GM04504 (cell line): ENCODE results near the gene AVEN.
"Not testable (repeated sequence)": the region's sequence is repeated elsewhere in the genome, so short reads cannot be mapped to it uniquely, and the experiment has no call there.

ENCODE experiments used
- DNase-seq: peaks from one replicate; pipeline ENCODE4 v3.0.0-alpha.2; 2012; ENCODE audit warnings: low read depth

AVEN gene

GRCh38 chr15:34038871-34039789 lies at the start of gene AVEN:
TSS of gene AVEN (minus strand) at chr15:34039204. CDS start at chr15:34039046, 158 bp downstream.
- DNase-seq = no peak

- DNase-seq = peak; percentile 36
Observed at GRCh38 chr15:34085746-34086145, 46.7 kb upstream of the AVEN start.

GRCh38 chr15:34084086-34084485 lies 45.1 kb upstream of the AVEN start:
- peak; percentile 83 for DNase-seq

GRCh38 chr15:34079904-34080303 lies 40.9 kb upstream of the AVEN start:
- no peak for DNase-seq

GRCh38 chr15:34078900-34079299 lies 39.9 kb upstream of the AVEN start:
- DNase-seq = no peak

GRCh38 chr15:34076785-34077184 lies 37.8 kb upstream of the AVEN start:
- DNase-seq = no peak

GRCh38 chr15:34070003-34070402 lies 31.0 kb upstream of the AVEN start:
- no peak for DNase-seq

- DNase-seq = no peak
Observed at GRCh38 chr15:34065941-34066340, 26.9 kb upstream of the AVEN start.

GRCh38 chr15:34065261-34065660 lies 26.3 kb upstream of the AVEN start:
- no peak for DNase-seq

GRCh38 chr15:34064438-34064837 lies 25.4 kb upstream of the AVEN start:
- DNase-seq = no peak

GRCh38 chr15:34059946-34060345 lies 20.9 kb upstream of the AVEN start:
- DNase-seq = no peak

- no peak for DNase-seq
Observed at GRCh38 chr15:34059476-34059875, 20.5 kb upstream of the AVEN start.

- DNase-seq = no peak
Observed at GRCh38 chr15:34056911-34057310, 17.9 kb upstream of the AVEN start.

- no peak for DNase-seq
Observed at GRCh38 chr15:34055868-34056595, 17.0 kb upstream of the AVEN start.

- DNase-seq = no peak
Observed at GRCh38 chr15:34054081-34054707, 15.2 kb upstream of the AVEN start.

GRCh38 chr15:34050385-34050784 lies 11.4 kb upstream of the AVEN start:
- not testable (repeated sequence) for DNase-seq

GRCh38 chr15:34049112-34049511 lies 10.1 kb upstream of the AVEN start:
- DNase-seq = peak; percentile 50

- DNase-seq = no peak
Observed at GRCh38 chr15:34047893-34048775, 9.1 kb upstream of the AVEN start.

GRCh38 chr15:34046471-34047145 lies 7.6 kb upstream of the AVEN start:
- DNase-seq = no peak

- no peak for DNase-seq
Observed at GRCh38 chr15:34043813-34044212, 4.8 kb upstream of the AVEN start.

GRCh38 chr15:34043391-34043790 lies 4.4 kb upstream of the AVEN start:
- DNase-seq = no peak
